K562 (cell line): ENCODE results near the gene RSU1.

Experiments
- DNMT1 ChIP-seq: fragments of 450-650 bp; IDR thresholded peaks from 2 replicates; pipeline ENCODE4 v1.6.1; 2016; ENCODE audit warnings: antibody characterized with exemption, mild to moderate bottlenecking
- FOXJ3 ChIP-seq: sonication (generic); formaldehyde crosslinking; IDR thresholded peaks from 2 replicates; pipeline ENCODE4 v1.4.0; 2020; ENCODE audit warnings: mild to moderate bottlenecking, missing genetic modification reagents
- JUND ChIP-seq, 2 experiments: IDR thresholded peaks; 2 replicates in 1 of 2; 3 replicates in 1 of 2; pipeline ENCODE4 v1.6.1; 2011; ENCODE audit warnings: borderline replicate concordance in 2 of 2, low read depth in 2 of 2, low read length in 2 of 2, improper control_type of control experiment in 1 of 2, missing biosample characterization in 1 of 2, missing genetic modification characterization in 1 of 2, missing genetic modification reagents in 1 of 2
- SMAD3 ChIP-seq: fragments of 450-650 bp; formaldehyde crosslinking; conservative IDR thresholded peaks from 2 replicates; pipeline ENCODE4 v1.4.0; 2020; ENCODE audit warnings: mild to moderate bottlenecking
- TF ChIP-seq, protein P1 (sequence below): fragments of 450-650 bp; IDR thresholded peaks from 2 replicates; pipeline ENCODE4 v1.6.1; 2016
- TF ChIP-seq, protein P2 (sequence below): sonication (generic); formaldehyde crosslinking; IDR thresholded peaks from 2 replicates; pipeline ENCODE4 v1.5.0; 2020; ENCODE audit warnings: missing genetic modification reagents

DNA sequence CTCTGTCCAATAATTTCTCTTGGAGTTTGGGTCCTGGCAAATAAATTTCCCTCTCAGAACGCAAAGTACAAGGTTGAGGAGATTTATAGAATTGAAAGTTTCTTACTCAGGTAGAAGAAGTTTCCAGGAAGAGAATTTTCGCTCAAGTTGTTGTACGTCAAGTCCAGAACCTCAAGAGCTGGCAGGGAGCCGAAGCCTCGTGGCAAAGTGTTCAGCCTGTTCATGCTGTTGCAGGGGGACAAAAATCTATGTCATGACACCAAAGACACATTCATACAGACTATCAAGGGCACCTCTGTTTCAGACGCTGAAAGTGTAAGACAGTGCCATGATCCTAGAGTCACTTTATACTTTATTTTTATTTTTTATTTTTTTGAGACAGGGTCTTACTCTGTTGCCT, 62.5 kb downstream of the RSU1 start:
- TF ChIP-seq DNMT1 (no peak), JUND (IDR thresholded peaks at IDR 0.05; ENCODE audit: borderline replicate concordance, low read depth, low read length) (no peak), JUND (tag; IDR thresholded peaks at IDR 0.05; ENCODE audit: borderline replicate concordance, low read depth, low read length) (no peak), FOXJ3 (no peak), SMAD3 (no peak)
- TF ChIP-seq, protein P1, sequence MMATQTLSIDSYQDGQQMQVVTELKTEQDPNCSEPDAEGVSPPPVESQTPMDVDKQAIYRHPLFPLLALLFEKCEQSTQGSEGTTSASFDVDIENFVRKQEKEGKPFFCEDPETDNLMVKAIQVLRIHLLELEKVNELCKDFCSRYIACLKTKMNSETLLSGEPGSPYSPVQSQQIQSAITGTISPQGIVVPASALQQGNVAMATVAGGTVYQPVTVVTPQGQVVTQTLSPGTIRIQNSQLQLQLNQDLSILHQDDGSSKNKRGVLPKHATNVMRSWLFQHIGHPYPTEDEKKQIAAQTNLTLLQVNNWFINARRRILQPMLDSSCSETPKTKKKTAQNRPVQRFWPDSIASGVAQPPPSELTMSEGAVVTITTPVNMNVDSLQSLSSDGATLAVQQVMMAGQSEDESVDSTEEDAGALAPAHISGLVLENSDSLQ = no peak
- TF ChIP-seq, protein P2, sequence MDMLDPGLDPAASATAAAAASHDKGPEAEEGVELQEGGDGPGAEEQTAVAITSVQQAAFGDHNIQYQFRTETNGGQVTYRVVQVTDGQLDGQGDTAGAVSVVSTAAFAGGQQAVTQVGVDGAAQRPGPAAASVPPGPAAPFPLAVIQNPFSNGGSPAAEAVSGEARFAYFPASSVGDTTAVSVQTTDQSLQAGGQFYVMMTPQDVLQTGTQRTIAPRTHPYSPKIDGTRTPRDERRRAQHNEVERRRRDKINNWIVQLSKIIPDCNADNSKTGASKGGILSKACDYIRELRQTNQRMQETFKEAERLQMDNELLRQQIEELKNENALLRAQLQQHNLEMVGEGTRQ (CRISPR knock-in tag) = no peak
